A549 (cell line): ENCODE measurements around the gene PPP1R9A. TPM values are rescaled to one million over a fixed set of nuclear protein-coding genes. Genes with fewer than 3 reads are reported as not detected.

Experiments used
- ATAC-seq, 2 experiments: fragments of 200-7000 bp in 1 of 2; fragments of >200 bp in 1 of 2; cut with Nextera tagmentation in 1 of 2; cut with Tn5 transposase in 1 of 2; 3 replicates each; pipeline versions ENCODE4 v1.8.0 to v1.9.1; 2018 to 2020; ENCODE audit warnings: mild to moderate bottlenecking in 1 of 2, moderate library complexity in 1 of 2
- CTCF ChIA-PET: fragments of 300-600 bp; sonication (Branson Sonifier 250); formaldehyde crosslinking; extraction: SDS; loops from one replicate; lab custom pipeline; 2021; ENCODE audit warnings: antibody characterized with exemption, inconsistent platforms; lab: Yijun Ruan, JAX
- POLR2A ChIA-PET: fragments of 350-600 bp; formaldehyde crosslinking; extraction: SDS; loops from one replicate; lab custom pipeline; 2021; ENCODE audit warnings: antibody characterized with exemption, inconsistent platforms; lab: Yijun Ruan, JAX
- DNase-seq, 2 experiments: peaks; one replicate each; pipeline versions ENCODE4 v3.0.0 to v3.0.0-alpha.2; 2011 to 2016; ENCODE audit warnings: low read depth in 1 of 2, low spot score in 1 of 2
- FAIRE-seq: peaks from 2 replicates; lab custom pipeline; 2011; peaks lifted over from hg19 to GRCh38; lab: Jason Lieb, UNC
- H3K27ac ChIP-seq, 2 experiments: fragments of >200 bp; sonication (Bioruptor Twin); formaldehyde crosslinking; 3 replicates each; pipeline ENCODE4 v1.5.1; 2016 to 2017
- H3K4me1 ChIP-seq: fragments of >200 bp; sonication (Bioruptor Twin); formaldehyde crosslinking; 3 replicates; pipeline ENCODE4 v1.6.1; 2016
- H3K4me2 ChIP-seq: fragments of >200 bp; sonication (Bioruptor Twin); formaldehyde crosslinking; 3 replicates; pipeline ENCODE4 v1.6.1; 2016
- H3K4me3 ChIP-seq: fragments of >200 bp; sonication (Bioruptor Twin); formaldehyde crosslinking; 3 replicates; pipeline ENCODE4 v1.5.1; 2016
- H3K9me3 ChIP-seq: fragments of >200 bp; sonication (Bioruptor Twin); formaldehyde crosslinking; 3 replicates; pipeline ENCODE4 v1.6.1; 2016
- CHD2 ChIP-seq: fragments of 150-350 bp; IDR thresholded peaks from 2 replicates; pipeline ENCODE4 v1.6.1; 2014; ENCODE audit warnings: low read length; ENCODE audit not compliant: partially characterized antibody
- EP300 ChIP-seq, 2 experiments: fragments of >200 bp; sonication (Bioruptor Twin); formaldehyde crosslinking; IDR thresholded peaks; 2 replicates in 1 of 2; 3 replicates in 1 of 2; pipeline ENCODE4 v1.6.1; 2016 to 2017
- HOXA7 ChIP-seq: fragments of 250-450 bp; sonication (Bioruptor Pico); IDR thresholded peaks from 2 replicates; pipeline ENCODE4 v1.5.0; 2020; ENCODE audit warnings: mild to moderate bottlenecking, moderate library complexity
- HOXB13 ChIP-seq: fragments of 250-450 bp; sonication (Bioruptor Pico); IDR thresholded peaks from 2 replicates; pipeline ENCODE4 v1.5.0; 2020; ENCODE audit warnings: low read depth, mild to moderate bottlenecking, moderate library complexity
- HOXB5 ChIP-seq: fragments of 250-450 bp; sonication (Bioruptor Pico); IDR thresholded peaks from 2 replicates; pipeline ENCODE4 v1.5.0; 2020; ENCODE audit warnings: mild to moderate bottlenecking, moderate library complexity
- KDM5A ChIP-seq: fragments of 200-600 bp; sonication (generic); IDR thresholded peaks from 2 replicates; pipeline ENCODE4 v1.6.1; 2016; ENCODE audit warnings: antibody characterized with exemption, mild to moderate bottlenecking
- NPAS2 ChIP-seq: fragments of 250-450 bp; sonication (Bioruptor Pico); IDR thresholded peaks from 2 replicates; pipeline ENCODE4 v1.8.0; 2022; ENCODE audit warnings: mild to moderate bottlenecking, moderate library complexity, borderline replicate concordance
- NR3C1 ChIP-seq: fragments of >200 bp; sonication (Bioruptor Twin); formaldehyde crosslinking; IDR thresholded peaks from 3 replicates; pipeline ENCODE4 v1.6.1; 2017
- PHF8 ChIP-seq: fragments of 200-600 bp; sonication (generic); IDR thresholded peaks from 2 replicates; pipeline ENCODE4 v1.6.1; 2016; ENCODE audit warnings: low read depth, mild to moderate bottlenecking, antibody characterized with exemption, moderate library complexity, borderline replicate concordance
- POLR2AphosphoS2 ChIP-seq: conservative IDR thresholded peaks from 2 replicates; pipeline ENCODE4 v1.6.1; 2012; ENCODE audit warnings: low read length, improper control_type of control experiment, inconsistent platforms
- RAD21 ChIP-seq, 2 experiments: fragments of >200 bp in 1 of 2; sonication (Bioruptor Twin) in 1 of 2; formaldehyde crosslinking in 1 of 2; IDR thresholded peaks in 1 of 2; conservative IDR thresholded peaks in 1 of 2; 2 replicates in 1 of 2; 3 replicates in 1 of 2; pipeline ENCODE4 v1.6.1; 2012 to 2018; ENCODE audit warnings: inconsistent platforms in 1 of 2
- RFX5 ChIP-seq: fragments of 450-650 bp; IDR thresholded peaks from 2 replicates; pipeline ENCODE4 v1.7.1; 2014; ENCODE audit warnings: antibody characterized with exemption, mild to moderate bottlenecking, moderate library complexity
- SMC3 ChIP-seq: fragments of >200 bp; sonication (Bioruptor Twin); formaldehyde crosslinking; IDR thresholded peaks from 3 replicates; pipeline ENCODE4 v1.6.1; 2018; ENCODE audit warnings: inconsistent platforms
- TFCP2L1 ChIP-seq: fragments of 250-450 bp; sonication (Bioruptor Pico); IDR thresholded peaks from 2 replicates; pipeline ENCODE4 v1.5.0; 2021; ENCODE audit warnings: mild to moderate bottlenecking
- ZC3H11A ChIP-seq: fragments of 450-650 bp; IDR thresholded peaks from 2 replicates; pipeline ENCODE4 v1.6.1; 2014; ENCODE audit warnings: antibody characterized with exemption, mild to moderate bottlenecking
- ZSCAN20 ChIP-seq: fragments of 250-450 bp; sonication (Bioruptor Pico); IDR thresholded peaks from 2 replicates; pipeline ENCODE4 v1.8.0; 2022; ENCODE audit warnings: mild to moderate bottlenecking, moderate library complexity
- WGBS: methylation state at CpG from one replicate; pipeline ENCODE4 v1.1.6; 2017; ENCODE audit errors: missing lambda C conversion rate; 5-methylcytosine and 5-hydroxymethylcytosine counted together
- polyA plus RNA-seq, 4 experiments: library from polyadenylated mRNA; depleted of rRNA in 3 of 4; stranded (reverse); fragments of >200 nt; fragmentation: RNase III in 1 of 4; extraction: RNeasy Plus Mini Kit Qiagen cat#74134 plus additional on column Dnase treatment in 1 of 4; gene quantifications; 2 replicates in 3 of 4; 3 replicates in 1 of 4; pipeline ENCODE4 v1.2.3, GENCODE V29; 2011 to 2017
- TF ChIP-seq, protein P1 (sequence below): fragments of 150-350 bp; IDR thresholded peaks from 2 replicates; pipeline ENCODE4 v1.6.1; 2014; ENCODE audit warnings: low read depth, mild to moderate bottlenecking, low read length
- TF ChIP-seq, protein P2 (sequence below): fragments of 250-450 bp; sonication (Bioruptor Pico); IDR thresholded peaks from 2 replicates; pipeline ENCODE4 v1.5.0; 2021; ENCODE audit warnings: mild to moderate bottlenecking, moderate library complexity, borderline replicate concordance
- TF ChIP-seq, protein P3 (sequence below): fragments of >200 bp; sonication (Bioruptor Twin); formaldehyde crosslinking; IDR thresholded peaks from 3 replicates; pipeline ENCODE4 v1.5.1; 2016

PPP1R9A gene
- polyA plus RNA-seq, 2 of the 4 experiments (the other 2 are of a cell fraction), result 5.0 to 18.7 TPM

DNA sequence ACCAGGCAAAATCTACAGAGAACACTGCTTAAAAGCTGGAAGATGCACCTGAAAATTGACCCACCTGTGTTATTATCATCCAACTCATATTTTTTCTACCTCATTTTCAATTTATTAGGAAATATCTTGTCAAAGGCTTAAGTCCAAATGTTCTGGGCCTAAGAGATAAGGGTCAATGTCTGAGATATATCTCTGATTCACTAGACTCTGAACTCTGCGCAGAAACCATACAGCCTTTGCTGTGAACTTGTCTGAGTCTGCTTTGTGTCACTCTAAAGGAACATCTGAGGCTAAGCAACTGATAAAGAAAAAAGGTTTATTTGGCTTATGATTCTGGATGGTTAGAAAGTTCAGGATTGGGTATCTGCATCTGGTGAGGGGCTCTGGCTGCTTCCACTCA, 413.3 kb downstream of the PPP1R9A start:
- no peak for DNase-seq
- H3K27ac ChIP-seq, result peak overlapping the region; percentile 3 to 30; a peak in 3 of 6 replicates
- CTCF ChIA-PET, result interaction anchor here (0.6 to 1.1 kb wide), 2 partner anchors 75 to 331 kb away, joined by 3 to 6 read pairs; partner anchors contain the start of gene PON3
- H3K4me2 ChIP-seq, result no peak overlapping the region
- H3K4me3 ChIP-seq, result no peak overlapping the region
- FAIRE-seq, result no peak
- peaks cover 45% of the 10 kb centered on the region for H3K4me1 ChIP-seq
- 93% methylated on average over 1 of the region's 1 CpG for WGBS
- H3K9me3 ChIP-seq, result no peaks in the 10 kb centered on the region
- POLR2A ChIA-PET, result no interaction called here
- TF ChIP-seq SMC3 (no peak), CHD2 (no peak), NR3C1 (no peak), NPAS2 (CRISPR knock-in tag) (no peak), ZC3H11A (no peak), ZSCAN20 (CRISPR knock-in tag) (no peak)
- TF ChIP-seq, protein P1, sequence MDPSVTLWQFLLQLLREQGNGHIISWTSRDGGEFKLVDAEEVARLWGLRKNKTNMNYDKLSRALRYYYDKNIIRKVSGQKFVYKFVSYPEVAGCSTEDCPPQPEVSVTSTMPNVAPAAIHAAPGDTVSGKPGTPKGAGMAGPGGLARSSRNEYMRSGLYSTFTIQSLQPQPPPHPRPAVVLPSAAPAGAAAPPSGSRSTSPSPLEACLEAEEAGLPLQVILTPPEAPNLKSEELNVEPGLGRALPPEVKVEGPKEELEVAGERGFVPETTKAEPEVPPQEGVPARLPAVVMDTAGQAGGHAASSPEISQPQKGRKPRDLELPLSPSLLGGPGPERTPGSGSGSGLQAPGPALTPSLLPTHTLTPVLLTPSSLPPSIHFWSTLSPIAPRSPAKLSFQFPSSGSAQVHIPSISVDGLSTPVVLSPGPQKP, result no peak
- no peak for ATAC-seq

DNA sequence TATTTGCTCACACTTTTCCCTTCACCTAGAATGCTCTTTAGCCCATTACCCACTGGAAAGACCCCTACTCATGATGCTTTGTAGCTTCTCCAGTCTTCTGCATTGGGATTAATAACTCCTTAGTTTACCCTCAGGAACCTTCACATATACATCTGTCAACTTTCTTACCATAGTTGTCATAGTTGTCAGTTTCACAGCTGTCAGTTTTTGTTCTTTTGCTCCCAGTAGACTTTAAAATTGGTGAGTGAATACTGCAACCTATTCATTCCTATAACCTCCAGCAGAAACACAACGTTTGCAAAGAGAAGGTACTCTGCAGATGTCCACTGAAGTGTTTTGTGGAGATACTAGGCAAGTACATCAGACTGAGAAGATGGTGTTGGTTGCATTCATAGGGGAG, 414.3 kb downstream of the PPP1R9A start:
- FAIRE-seq, result no peak
- no peak overlapping the region for H3K4me3 ChIP-seq
- 72% methylated on average over 1 of the region's 1 CpG for WGBS
- H3K9me3 ChIP-seq, result 0 out of 3 replicates have a peak, but pooled peaks cover 2% of the 10 kb centered on the region
- TF ChIP-seq PHF8 (no peak), POLR2AphosphoS2 (no peak), RAD21 (conservative IDR thresholded peaks at IDR 0.05 in 1 of 2, IDR thresholded peaks at IDR 0.05 in 1 of 2) (no peak), HOXB5 (CRISPR knock-in tag) (no peak), RFX5 (no peak), HOXB13 (no peak), HOXA7 (no peak), TFCP2L1 (no peak)
- TF ChIP-seq, protein P2, sequence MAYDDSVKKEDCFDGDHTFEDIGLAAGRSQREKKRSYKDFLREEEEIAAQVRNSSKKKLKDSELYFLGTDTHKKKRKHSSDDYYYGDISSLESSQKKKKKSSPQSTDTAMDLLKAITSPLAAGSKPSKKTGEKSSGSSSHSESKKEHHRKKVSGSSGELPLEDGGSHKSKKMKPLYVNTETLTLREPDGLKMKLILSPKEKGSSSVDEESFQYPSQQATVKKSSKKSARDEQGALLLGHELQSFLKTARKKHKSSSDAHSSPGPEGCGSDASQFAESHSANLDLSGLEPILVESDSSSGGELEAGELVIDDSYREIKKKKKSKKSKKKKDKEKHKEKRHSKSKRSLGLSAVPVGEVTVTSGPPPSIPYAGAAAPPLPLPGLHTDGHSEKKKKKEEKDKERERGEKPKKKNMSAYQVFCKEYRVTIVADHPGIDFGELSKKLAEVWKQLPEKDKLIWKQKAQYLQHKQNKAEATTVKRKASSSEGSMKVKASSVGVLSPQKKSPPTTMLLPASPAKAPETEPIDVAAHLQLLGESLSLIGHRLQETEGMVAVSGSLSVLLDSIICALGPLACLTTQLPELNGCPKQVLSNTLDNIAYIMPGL (CRISPR knock-in tag), result no peak
- TF ChIP-seq, protein P3, sequence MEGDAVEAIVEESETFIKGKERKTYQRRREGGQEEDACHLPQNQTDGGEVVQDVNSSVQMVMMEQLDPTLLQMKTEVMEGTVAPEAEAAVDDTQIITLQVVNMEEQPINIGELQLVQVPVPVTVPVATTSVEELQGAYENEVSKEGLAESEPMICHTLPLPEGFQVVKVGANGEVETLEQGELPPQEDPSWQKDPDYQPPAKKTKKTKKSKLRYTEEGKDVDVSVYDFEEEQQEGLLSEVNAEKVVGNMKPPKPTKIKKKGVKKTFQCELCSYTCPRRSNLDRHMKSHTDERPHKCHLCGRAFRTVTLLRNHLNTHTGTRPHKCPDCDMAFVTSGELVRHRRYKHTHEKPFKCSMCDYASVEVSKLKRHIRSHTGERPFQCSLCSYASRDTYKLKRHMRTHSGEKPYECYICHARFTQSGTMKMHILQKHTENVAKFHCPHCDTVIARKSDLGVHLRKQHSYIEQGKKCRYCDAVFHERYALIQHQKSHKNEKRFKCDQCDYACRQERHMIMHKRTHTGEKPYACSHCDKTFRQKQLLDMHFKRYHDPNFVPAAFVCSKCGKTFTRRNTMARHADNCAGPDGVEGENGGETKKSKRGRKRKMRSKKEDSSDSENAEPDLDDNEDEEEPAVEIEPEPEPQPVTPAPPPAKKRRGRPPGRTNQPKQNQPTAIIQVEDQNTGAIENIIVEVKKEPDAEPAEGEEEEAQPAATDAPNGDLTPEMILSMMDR, result no peak
- no peak for ATAC-seq
- no peak overlapping the region for H3K4me2 ChIP-seq
- H3K27ac ChIP-seq, result peak overlapping the region in 1 of 2 experiments; percentile 30; a peak in 3 of 6 replicates
- ChIA-PET POLR2A (no interaction called here), CTCF (interaction anchor here (0.6 kb wide), 1 partner anchor 13 kb away, joined by 3 read pairs; no protein-coding TSS in a partner anchor)
- DNase-seq, result no peak
- H3K4me1 ChIP-seq, result peaks cover 45% of the 10 kb centered on the region

DNA sequence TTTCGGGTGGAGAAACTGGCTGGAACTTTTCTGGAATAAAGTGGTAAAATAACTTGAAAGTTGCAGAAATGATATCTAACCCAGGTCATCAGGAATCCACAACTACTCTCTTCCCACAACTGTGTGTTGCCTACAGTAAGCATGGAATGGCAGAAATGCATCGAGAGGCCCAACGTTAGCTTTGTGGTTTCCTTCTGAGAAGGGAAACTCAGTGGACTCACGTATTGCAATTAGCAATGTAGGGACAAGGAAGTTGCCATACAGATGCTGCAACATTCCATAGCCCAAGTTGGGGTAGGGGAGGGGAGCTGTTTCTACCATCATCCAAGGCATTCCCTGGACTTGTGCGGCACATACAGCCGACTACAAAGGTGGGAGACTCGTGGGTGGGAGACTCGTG, 415.0 kb downstream of the PPP1R9A start:
- H3K4me2 ChIP-seq, result peak overlapping the region; percentile 77
- H3K4me1 ChIP-seq, result peaks cover 44% of the 10 kb centered on the region
- no peak for DNase-seq
- H3K27ac ChIP-seq, result peak overlapping the region; percentile 86 to 87
- TF ChIP-seq, protein P1, result no peak
- TF ChIP-seq KDM5A (no peak), PHF8 (no peak), EP300 (IDR thresholded peaks at IDR 0.05) (no peak)
- no peak overlapping the region for H3K4me3 ChIP-seq
- CTCF ChIA-PET, result interaction anchor here (0.6 to 2.9 kb wide), 4 partner anchors 14 to 155 kb away, joined by 3 to 13 read pairs (median 4); partner anchors contain the start of gene PON3
- 86% methylated on average over 8 of the region's 8 CpGs for WGBS
- ATAC-seq, result no peak
- POLR2A ChIA-PET, result no interaction called here
- H3K9me3 ChIP-seq, result 0 out of 3 replicates have a peak, but pooled peaks cover 3% of the 10 kb centered on the region
- FAIRE-seq, result no peak
